GM19372 (cell line): ENCODE results near the gene FAM186B.

Source experiments
- ATAC-seq: cut with Tn5 transposase; IDR thresholded peaks from one replicate; pipeline ENCODE4 v1.9.1; 2021; ENCODE audit warnings: mild to moderate bottlenecking, low read depth, moderate library complexity; ENCODE audit not compliant: unreplicated experiment

The FAM186B gene

DNA sequence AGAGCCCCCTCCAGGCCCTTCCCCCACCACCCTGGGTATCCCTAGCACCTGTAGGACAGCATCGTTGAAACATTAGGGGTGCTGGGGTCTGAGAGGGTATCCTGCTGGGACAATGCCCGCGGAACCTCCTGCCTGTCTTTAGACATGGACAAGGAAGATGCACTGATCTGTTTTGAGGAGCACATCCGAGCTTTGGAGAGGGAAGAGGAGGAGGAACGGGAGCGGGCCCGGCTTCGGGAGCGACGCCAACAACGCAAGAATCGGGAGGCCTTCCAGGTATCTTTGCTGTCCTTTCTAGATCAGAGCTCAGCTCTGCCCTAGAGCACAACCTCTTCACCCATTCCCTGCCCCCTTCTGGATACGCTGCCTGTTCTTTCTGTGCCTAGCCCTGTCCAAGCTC is 31.1 kb upstream of the FAM186B start:
- ATAC-seq = no peak

DNA sequence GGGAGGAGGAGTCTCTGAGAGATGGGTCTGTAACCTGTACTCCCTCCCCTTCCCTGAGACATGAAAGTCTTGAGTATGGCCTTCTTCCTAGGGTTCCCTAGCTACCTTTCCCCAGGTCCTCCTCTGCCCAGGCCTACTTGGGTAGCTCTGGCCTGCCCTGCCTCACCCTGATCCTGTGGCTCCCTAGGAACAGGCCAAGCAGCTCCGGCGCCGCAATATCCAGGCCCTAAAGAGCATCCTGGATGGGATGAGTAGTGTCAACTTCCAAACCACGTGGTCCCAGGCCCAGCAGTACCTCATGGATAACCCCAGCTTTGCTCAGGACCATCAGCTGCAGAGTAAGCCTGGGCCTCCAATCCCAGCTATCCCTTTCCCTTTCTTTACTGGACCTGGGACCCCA is 30.2 kb upstream of the FAM186B start:
- no peak for ATAC-seq

DNA sequence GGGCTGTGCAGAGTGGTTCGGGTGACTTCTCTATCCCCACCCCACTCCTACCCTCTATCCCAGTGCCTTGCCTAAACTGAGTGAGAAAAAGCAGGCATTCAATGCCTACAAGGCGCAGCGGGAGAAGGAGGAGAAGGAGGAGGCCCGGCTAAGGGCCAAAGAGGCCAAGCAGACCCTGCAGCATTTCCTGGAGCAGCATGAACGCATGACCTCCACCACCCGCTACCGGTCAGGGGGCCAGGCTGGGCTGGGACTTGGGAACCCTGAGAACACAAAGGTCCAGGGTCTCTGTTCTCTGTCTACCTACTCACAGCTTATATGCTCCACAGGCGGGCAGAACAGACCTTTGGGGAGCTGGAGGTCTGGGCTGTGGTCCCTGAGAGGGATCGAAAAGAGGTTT is 29.6 kb upstream of the FAM186B start:
- no peak for ATAC-seq

DNA sequence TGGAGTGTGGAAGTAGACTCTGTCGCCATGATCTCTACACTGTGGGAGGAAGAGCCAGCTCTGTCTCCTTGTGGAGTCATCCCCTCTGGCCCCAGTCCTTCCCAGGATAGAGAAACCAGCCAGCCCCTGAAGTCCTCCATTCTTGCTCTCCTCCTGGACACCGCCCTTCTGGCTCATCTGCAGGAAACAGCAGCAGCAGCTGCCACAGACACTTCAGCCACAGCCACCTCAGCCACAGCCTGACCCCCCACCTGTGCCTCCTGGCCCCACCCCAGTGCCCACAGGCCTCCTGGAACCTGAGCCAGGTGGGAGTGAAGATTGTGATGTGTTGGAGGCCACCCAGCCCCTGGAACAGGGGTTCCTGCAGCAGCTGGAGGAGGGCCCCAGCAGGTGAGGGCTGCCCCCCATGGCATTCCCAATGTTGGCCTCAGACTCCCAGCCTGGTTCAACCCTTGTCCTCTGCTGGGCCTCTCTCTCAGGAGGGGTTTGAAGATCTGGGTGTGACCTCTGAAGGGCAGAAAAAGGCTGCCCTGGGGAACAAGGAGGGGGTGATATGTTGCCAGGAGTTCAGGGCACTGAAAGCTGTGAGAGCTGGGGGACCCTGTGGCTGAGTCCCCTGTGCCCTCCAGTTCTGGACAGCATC is 28.4 kb upstream of the FAM186B start:
- no peak for ATAC-seq

DNA sequence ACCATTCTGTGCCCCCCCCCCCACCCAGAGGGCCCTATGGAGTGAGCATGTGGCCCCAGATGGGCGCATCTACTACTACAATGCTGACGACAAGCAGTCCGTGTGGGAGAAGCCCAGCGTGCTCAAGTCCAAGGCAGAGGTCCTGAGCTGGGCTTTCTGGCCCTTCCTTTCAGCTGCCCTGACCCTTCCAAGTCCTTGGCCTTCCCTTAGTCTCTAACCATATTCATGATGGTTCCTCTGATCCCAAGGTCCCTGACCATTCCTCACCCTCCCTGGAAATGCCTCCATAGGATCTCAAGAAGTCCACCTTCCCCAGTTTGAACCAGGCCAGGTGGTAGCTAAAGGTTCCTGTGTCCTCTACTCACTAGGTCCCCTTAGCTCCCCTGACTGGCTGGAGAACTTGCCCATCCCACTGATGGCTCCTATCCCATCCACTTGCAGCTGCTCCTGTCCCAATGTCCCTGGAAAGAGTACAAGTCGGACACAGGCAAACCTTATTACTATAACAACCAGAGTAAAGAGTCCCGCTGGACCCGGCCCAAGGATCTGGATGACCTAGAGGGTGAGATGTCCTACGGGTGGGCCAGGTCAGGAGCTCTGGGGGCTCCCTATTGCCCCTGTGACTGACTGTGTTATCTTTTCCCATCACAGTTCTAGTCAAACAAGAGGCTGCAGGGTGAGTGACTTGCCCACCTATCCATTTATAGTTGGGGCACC is 27.7 kb upstream of the FAM186B start:
- ATAC-seq = no peak

DNA sequence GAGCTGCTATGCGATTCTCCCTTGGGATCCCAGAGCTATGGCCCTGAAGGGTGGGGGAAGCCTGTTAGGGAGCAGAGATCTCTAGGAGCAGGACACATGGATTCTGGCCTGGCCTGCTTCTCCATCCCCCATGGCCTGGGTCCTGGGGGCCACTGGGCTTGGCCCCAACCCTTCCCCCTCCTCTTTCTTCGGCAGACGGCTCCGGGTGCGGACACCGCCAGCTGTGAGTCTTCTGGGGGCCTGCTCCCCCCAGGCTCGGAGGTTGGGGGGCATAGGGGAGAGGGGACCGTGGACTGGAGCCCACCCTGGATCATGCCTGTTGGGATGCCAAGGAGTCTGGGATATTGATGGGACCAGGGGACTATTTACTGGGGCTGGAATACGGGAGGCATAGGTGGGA is 27.0 kb upstream of the FAM186B start:
- no peak for ATAC-seq

DNA sequence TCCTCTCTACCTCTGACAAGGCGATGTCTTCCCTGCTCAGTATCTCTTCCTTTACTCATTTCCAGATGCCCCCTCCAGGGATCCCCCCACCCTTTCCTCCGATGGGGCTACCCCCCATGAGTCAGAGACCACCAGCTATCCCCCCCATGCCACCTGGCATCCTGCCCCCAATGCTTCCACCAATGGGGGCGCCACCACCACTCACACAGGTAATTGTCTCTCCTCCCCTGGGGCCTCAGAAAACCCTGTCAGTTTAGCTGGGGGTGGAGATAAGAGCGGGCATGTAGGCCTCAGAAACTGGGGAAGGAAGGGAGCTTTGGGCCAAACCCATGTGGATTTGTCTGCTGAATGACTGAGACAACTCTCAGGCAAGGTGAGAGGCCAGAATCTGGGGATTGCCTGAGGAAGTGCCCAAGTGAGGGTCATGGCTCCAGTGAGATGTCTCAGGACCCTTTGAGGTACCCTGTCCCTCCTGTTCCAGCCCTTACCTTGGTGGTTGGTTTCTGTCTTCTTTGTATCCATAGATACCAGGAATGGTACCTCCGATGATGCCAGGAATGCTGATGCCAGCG is 26.0 kb upstream of the FAM186B start:
- no peak for ATAC-seq

DNA sequence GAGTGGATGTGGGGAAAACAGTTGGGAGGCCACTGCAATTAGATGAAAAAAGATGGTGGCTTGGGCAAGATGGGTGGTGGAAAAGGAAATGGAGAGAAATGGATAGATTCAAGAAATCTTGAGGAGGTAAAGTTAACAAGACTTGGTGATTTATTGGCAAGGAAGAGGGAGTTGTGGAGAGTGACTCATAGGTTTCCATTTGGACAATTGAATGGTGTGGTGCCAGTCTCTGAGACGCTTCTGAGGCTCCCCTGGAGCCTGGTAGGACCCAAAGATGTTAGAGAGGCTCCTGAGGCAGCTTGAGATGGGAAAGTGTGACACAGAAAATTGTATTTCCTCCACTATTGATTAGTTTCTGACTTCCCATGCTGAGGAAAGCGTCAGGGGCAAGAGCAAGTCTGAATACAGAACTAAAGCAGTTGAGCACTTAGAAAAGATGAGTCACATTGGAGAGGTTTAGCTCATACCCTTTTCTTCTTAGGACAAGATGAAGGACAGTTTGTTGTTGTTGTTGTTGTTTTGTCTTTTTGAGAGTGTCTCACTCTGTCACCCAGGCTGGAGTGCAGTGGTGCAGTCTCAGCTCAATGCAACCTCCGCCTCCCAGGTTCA is 22.4 kb upstream of the FAM186B start:
- ATAC-seq = no peak

DNA sequence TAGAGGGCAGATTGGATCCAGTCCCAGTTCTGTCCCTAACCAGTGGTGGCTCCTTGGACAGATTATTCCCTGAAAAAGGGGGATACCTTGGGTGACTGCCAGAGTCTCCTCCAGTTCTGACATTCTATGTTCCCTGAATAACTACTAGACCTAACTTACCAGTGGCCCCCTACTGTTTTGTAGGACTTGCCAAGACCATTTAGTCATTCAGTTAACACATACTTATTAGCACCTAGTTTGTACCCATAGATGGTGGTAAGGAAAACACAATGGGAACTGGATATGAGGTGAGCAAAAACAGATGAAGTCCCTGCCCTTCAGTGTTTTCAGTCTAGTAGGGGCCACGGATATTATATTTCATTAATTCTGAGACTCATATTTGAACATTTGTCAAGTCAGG is 21.4 kb upstream of the FAM186B start:
- no peak for ATAC-seq

DNA sequence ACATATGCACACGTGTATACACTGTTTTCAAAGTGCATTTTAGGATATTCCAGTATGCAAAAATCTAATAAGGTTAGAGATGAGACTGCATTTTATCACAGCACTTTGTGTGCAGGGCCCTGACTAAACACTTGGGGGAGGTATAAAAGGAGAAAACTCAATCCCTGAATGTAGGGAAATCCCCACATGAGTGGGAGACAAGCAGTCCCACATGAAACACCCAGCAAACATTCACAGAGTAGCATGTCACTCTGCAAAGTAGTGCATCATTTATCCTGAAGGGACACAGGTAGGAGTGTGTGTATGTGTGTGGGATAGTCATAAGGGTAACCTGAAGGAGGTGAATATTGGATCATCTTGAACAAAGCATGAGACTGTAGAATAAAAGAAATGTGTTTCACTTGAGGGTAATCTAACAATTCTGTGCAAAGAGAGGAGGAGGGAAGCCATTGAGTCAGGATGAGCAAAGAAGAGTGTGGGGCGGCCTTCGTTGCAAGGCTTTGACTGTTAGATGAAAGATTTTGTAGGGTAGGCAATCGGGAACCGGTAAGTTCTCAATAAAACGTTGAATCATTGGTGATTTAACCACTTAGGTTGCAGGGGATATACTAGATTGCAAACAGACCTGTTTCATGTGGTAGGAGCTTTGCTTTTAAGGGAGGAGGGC is 20.9 kb upstream of the FAM186B start:
- no peak for ATAC-seq

DNA sequence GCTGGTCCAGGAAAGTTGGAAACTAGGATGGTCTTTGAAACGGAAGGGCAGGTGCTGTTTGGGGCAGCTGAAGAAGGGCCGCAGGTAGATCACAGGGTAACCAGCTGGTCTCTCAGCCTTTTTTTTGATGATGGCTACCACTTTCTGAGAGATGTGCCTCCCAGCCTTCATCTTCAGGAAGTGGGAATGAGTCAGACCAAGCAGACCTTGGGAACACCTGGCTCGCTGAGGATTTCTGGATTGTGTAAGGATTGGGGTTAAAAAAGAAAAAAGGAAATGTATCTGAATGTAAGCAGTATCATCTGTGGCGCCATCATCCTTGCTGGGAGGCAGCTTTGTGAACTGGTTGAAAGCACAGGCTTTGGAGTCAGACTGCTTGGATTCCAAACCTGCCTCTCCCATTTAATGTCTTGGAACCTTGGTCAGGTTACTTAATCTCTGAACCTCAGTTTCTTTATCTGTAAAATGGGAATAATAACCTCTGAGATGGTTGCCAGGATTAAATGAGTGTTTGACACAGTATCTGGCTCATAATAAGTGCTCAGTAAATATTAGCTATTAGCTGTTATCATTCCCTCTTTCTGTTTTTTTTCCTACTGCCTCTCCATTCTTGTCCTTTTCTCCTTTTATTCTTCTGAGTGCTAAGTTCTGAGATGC is 19.6 kb upstream of the FAM186B start:
- no peak for ATAC-seq

DNA sequence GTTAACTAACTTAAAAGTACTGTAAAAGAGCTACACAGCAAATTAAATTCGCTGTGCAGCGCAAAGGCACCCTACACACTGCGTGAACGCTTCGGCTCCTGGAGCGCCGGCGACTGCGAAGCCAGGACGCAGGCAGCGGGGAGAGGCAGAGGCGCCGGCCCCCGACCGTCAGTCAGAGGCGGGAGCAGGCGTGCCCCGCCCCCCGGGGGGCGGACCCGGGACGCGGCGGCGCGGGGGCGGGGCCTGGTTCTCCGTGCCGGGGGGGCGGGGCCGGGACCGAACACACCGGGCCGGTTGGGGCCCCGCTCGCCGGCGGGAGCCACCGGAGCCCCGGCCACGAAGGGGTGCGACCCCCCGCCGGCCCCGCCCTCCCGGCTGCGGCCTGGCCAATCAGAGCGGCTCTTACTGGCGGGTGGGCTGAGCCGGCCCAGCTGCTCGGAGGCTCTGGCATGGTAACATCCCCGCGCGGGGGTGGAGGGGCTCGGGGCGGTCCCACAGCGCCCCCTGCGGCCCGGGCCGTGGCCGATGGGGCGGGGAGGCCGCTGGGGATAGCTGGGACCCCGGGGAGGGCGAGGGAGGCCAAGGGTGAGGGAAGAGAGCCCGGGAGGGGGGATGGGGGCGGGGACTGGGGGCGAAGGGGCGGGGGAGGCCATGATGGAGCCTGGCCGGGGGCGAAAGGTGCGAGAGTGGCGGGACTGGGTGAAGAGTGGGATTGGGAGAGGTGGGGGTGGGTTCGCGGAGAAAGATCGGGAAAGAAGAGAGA is 17.9 kb upstream of the FAM186B start, which contains the start of gene PRPF40B:
Gene PRPF40B, plus strand, starts transcription at position 420 of the 763 bp plus-strand sequence. Its CDS starts 30 bp downstream, at position 450.
- peak; percentile 75 for ATAC-seq

DNA sequence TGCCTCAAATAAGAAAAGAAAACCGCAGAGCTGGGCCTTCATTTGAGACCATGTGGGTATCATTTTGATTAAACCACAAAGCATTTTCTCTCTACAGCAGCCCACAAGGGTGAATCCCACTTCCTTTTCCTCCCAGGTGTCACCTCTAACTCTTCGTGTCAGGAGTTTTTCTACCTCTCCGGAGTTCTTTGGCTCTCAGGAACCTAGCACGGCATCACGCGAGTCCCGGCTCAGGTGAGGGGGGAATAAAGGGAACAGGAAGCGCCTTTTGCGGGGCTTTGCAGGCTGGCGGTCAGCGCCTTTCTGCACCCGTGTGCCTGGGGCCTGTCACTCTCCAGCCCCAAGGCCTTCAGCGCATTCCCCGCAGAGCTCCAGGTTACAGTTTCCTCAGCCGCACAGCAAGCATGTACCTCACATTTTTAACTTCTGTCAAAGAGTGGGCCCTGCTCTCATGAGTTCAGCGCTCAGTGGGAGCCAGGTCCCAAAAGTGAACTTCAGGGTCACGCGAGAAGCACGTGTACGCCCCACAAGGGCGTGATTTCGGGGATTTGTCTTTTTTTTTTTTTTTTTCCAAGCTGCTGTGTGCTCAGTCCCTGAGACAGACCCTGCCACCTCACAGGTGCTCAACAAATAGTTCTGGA is 17.2 kb upstream of the FAM186B start:
- ATAC-seq = peak; percentile 7

DNA sequence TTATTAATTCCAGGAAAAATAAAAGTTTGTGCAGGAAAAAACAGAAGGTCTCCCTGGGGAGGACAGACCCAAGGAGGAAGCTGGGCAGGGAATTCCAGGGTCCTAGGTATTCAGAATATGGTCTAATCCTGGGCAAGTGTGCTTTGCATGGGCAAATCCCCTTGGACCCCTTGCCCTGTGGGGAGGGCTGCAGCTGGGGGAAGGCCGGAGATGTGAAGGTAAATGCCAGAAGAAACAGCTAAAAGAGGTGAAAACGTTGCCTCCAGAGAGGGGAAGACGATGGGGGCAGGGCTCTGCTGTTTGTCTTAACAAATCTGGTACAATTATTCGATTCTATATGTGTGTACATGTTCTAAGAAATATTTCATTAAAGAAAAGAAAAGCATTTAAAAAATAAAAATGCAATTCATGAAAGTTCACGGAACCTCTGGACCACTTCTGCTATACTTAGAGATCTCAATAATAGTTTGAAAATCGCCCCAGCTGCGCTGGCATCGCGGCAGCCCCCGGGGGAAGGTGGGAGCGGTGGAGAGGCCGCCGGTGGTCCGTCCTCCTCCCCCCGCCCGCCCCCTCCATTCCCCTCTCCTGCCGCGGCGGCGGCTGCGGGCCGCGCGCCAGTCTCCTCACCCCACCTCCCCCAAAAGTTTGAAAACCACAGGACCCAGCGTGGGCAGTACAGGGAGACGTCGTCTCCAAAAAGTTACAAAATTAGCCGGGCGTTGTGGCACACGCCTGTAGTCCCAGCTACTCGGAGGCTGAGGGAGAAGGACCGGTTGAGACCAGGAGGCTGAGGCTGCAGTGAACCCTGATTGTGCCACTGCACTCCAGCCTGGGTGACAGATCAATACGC is 16.4 kb upstream of the FAM186B start:
- ATAC-seq = no peak

DNA sequence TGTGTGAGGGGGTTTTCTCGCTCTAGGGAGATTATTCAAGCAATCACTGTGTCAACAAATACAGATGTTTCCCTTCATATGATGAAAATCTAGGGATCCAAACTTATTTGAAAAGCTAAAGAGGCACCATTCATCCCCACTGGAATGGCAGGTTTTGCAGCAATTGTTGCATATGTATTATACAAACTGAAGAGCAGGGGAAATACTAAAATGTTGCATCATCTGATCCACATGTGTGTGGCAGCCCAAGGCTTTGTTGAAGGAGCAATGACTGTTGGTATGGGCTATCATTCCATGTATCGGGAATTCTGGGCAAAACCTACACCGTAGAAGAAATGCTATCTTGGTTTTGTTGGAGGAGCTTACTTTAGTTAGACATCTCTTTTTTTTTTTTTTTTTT is 13.8 kb upstream of the FAM186B start:
- no peak for ATAC-seq

DNA sequence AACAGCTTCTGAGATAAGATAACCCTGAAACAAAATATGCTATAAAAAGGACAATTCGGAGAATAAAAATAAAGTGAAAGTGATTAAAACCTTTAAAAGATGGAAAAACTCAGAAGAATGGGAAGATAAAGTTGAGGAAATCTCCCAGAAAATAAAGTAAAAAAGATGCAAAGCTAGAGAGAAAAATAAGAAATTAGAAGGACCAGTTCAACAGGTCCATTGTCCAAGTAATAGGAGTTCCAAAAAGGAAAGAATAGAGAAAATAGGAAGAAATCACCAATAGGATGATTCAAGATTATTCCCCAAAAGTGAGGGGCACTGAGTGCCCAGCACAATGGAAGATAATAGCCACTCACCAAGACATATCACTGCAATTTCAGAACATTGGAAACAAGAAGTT is 13.1 kb upstream of the FAM186B start:
- ATAC-seq = no peak

DNA sequence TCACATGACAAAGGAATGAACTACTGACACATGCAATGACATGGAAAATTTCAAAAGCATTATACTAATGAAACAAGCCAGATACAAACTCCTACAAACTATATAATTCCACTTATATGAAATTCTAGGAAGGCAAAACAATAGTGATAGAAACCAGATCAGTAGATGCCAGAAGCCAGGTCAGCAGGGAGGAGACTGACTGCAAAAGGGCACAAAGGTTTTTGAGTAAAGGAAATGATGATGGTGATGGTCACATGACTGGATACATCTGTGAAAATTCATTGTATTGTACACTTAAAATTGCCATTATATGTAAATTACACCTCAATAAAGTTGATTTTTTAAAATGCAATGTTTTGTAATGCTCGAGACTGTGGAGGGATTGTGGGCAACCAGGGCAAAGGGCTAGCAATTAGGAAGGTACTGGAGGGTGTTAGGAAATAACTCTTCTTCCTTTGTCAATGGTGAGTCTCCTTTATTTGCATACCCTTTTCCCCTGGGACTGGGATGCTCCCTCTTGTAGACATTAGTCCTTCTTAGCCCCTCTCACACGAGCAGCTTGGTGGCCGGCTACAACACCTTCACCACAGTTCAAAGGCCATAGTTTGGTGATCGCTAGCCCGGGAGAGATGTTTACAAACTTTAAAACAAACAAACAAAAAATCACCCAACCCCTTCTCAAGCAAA is 11.2 kb upstream of the FAM186B start:
- no peak for ATAC-seq

DNA sequence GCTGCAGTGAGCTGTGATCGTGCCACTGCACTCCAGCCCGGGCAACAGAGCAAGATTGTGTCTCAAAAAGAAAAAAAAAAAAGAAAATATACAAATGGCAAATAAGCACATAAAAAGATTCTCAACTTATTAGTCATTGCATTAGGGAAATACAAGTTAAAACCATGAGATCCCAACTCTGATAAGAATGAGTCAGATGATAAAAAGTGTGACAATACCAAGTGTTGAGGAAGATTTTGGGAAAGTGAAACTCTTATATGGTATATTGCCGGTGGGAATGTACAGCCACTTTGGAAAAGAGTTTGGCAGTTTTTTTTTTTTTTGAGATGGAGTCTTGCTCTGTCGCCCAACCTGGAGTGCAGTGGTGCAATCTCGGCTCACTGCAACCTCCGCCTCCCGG is 10.3 kb upstream of the FAM186B start:
- ATAC-seq = no peak
